A549 (cell line): ENCODE data around the gene CLDN2. TPM values are rescaled to one million over a fixed set of nuclear protein-coding genes. Genes with fewer than 3 reads are reported as not detected.
A peak's percentile ranks its signal among the peaks of the same experiment; 100 is the strongest.

Experiments
- ATAC-seq, 2 experiments: fragments of 200-7000 bp in 1 of 2; fragments of >200 bp in 1 of 2; cut with Nextera tagmentation in 1 of 2; cut with Tn5 transposase in 1 of 2; 3 replicates each; pipeline versions ENCODE4 v1.8.0 to v1.9.1; 2018 to 2020; ENCODE audit warnings: mild to moderate bottlenecking in 1 of 2, moderate library complexity in 1 of 2
- CTCF ChIA-PET: fragments of 300-600 bp; sonication (Branson Sonifier 250); formaldehyde crosslinking; extraction: SDS; loops from one replicate; lab custom pipeline; 2021; ENCODE audit warnings: antibody characterized with exemption, inconsistent platforms; lab: Yijun Ruan, JAX
- POLR2A ChIA-PET: fragments of 350-600 bp; formaldehyde crosslinking; extraction: SDS; loops from one replicate; lab custom pipeline; 2021; ENCODE audit warnings: antibody characterized with exemption, inconsistent platforms; lab: Yijun Ruan, JAX
- DNase-seq, 2 experiments: peaks; one replicate each; pipeline versions ENCODE4 v3.0.0 to v3.0.0-alpha.2; 2011 to 2016; ENCODE audit warnings: low read depth in 1 of 2, low spot score in 1 of 2
- FAIRE-seq: peaks from 2 replicates; lab custom pipeline; 2011; peaks lifted over from hg19 to GRCh38; lab: Jason Lieb, UNC
- H3K27ac ChIP-seq, 2 experiments: fragments of >200 bp; sonication (Bioruptor Twin); formaldehyde crosslinking; 3 replicates each; pipeline ENCODE4 v1.5.1; 2016 to 2017
- H3K4me1 ChIP-seq: fragments of >200 bp; sonication (Bioruptor Twin); formaldehyde crosslinking; 3 replicates; pipeline ENCODE4 v1.6.1; 2016
- H3K4me2 ChIP-seq: fragments of >200 bp; sonication (Bioruptor Twin); formaldehyde crosslinking; 3 replicates; pipeline ENCODE4 v1.6.1; 2016
- H3K4me3 ChIP-seq: fragments of >200 bp; sonication (Bioruptor Twin); formaldehyde crosslinking; 3 replicates; pipeline ENCODE4 v1.5.1; 2016
- H3K9me3 ChIP-seq: fragments of >200 bp; sonication (Bioruptor Twin); formaldehyde crosslinking; 3 replicates; pipeline ENCODE4 v1.6.1; 2016
- CBX2 ChIP-seq: fragments of 200-600 bp; sonication (generic); IDR thresholded peaks from 2 replicates; pipeline ENCODE4 v1.6.1; 2016; ENCODE audit warnings: low read depth, mild to moderate bottlenecking, borderline replicate concordance
- CBX8 ChIP-seq: fragments of 200-600 bp; sonication (generic); IDR thresholded peaks from 2 replicates; pipeline ENCODE4 v1.6.1; 2016
- CHD2 ChIP-seq: fragments of 150-350 bp; IDR thresholded peaks from 2 replicates; pipeline ENCODE4 v1.6.1; 2014; ENCODE audit warnings: low read length; ENCODE audit not compliant: partially characterized antibody
- ESRRA ChIP-seq: fragments of 150-350 bp; IDR thresholded peaks from 2 replicates; pipeline ENCODE4 v1.6.1; 2014; ENCODE audit warnings: mild to moderate bottlenecking, low read length, borderline replicate concordance
- FOSL2 ChIP-seq, 2 experiments: fragments of 450-650 bp in 1 of 2; fragments of >200 bp in 1 of 2; sonication (Bioruptor Twin) in 1 of 2; formaldehyde crosslinking; IDR thresholded peaks; 2 replicates each; pipeline versions ENCODE4 v1.5.0 to v1.6.1; 2016 to 2020; ENCODE audit warnings: mild to moderate bottlenecking in 1 of 2, moderate library complexity in 1 of 2
- FOXS1 ChIP-seq: fragments of 250-450 bp; sonication (Bioruptor Pico); IDR thresholded peaks from 2 replicates; pipeline ENCODE4 v1.5.0; 2020; ENCODE audit warnings: mild to moderate bottlenecking, moderate library complexity
- HDAC2 ChIP-seq: fragments of 200-600 bp; sonication (generic); IDR thresholded peaks from 2 replicates; pipeline ENCODE4 v1.6.1; 2016
- HEYL ChIP-seq: fragments of 250-450 bp; sonication (Bioruptor Pico); IDR thresholded peaks from 2 replicates; pipeline ENCODE4 v1.8.0; 2021; ENCODE audit warnings: mild to moderate bottlenecking, moderate library complexity
- HMGXB4 ChIP-seq: fragments of 250-450 bp; sonication (Bioruptor Pico); IDR thresholded peaks from 2 replicates; pipeline ENCODE4 v1.5.0; 2021; ENCODE audit warnings: mild to moderate bottlenecking, moderate library complexity, borderline replicate concordance
- HOXA7 ChIP-seq: fragments of 250-450 bp; sonication (Bioruptor Pico); IDR thresholded peaks from 2 replicates; pipeline ENCODE4 v1.5.0; 2020; ENCODE audit warnings: mild to moderate bottlenecking, moderate library complexity
- HOXB13 ChIP-seq: fragments of 250-450 bp; sonication (Bioruptor Pico); IDR thresholded peaks from 2 replicates; pipeline ENCODE4 v1.5.0; 2020; ENCODE audit warnings: low read depth, mild to moderate bottlenecking, moderate library complexity
- JUNB ChIP-seq: fragments of >200 bp; sonication (Bioruptor Twin); formaldehyde crosslinking; IDR thresholded peaks from 2 replicates; pipeline ENCODE4 v1.6.1; 2016
- MAZ ChIP-seq: fragments of 150-350 bp; IDR thresholded peaks from 2 replicates; pipeline ENCODE4 v1.6.1; 2014; ENCODE audit warnings: antibody characterized with exemption, low read depth, low read length, borderline replicate concordance
- NFE2L2 ChIP-seq: fragments of 150-350 bp; conservative IDR thresholded peaks from 2 replicates; pipeline ENCODE4 v1.6.1; 2014; ENCODE audit warnings: low read length
- PHF8 ChIP-seq: fragments of 200-600 bp; sonication (generic); IDR thresholded peaks from 2 replicates; pipeline ENCODE4 v1.6.1; 2016; ENCODE audit warnings: low read depth, mild to moderate bottlenecking, antibody characterized with exemption, moderate library complexity, borderline replicate concordance
- POLR2AphosphoS2 ChIP-seq: conservative IDR thresholded peaks from 2 replicates; pipeline ENCODE4 v1.6.1; 2012; ENCODE audit warnings: low read length, improper control_type of control experiment, inconsistent platforms
- RCOR1 ChIP-seq: fragments of 150-350 bp; IDR thresholded peaks from 2 replicates; pipeline ENCODE4 v1.6.1; 2014; ENCODE audit warnings: antibody characterized with exemption, low read length, low read depth
- TP53 ChIP-seq: fragments of 250-450 bp; sonication (Bioruptor Pico); IDR thresholded peaks from 2 replicates; pipeline ENCODE4 v1.5.0; 2021; ENCODE audit warnings: mild to moderate bottlenecking, moderate library complexity
- ZFP36 ChIP-seq: fragments of 450-650 bp; IDR thresholded peaks from 2 replicates; pipeline ENCODE4 v1.6.1; 2014; ENCODE audit warnings: borderline replicate concordance; ENCODE audit not compliant: partially characterized antibody
- ZSCAN20 ChIP-seq: fragments of 250-450 bp; sonication (Bioruptor Pico); IDR thresholded peaks from 2 replicates; pipeline ENCODE4 v1.8.0; 2022; ENCODE audit warnings: mild to moderate bottlenecking, moderate library complexity
- WGBS: methylation state at CpG from one replicate; pipeline ENCODE4 v1.1.6; 2017; ENCODE audit errors: missing lambda C conversion rate; 5-methylcytosine and 5-hydroxymethylcytosine counted together
- polyA plus RNA-seq, 4 experiments: library from polyadenylated mRNA; depleted of rRNA in 3 of 4; stranded (reverse); fragments of >200 nt; fragmentation: RNase III in 1 of 4; extraction: RNeasy Plus Mini Kit Qiagen cat#74134 plus additional on column Dnase treatment in 1 of 4; gene quantifications; 2 replicates in 3 of 4; 3 replicates in 1 of 4; pipeline ENCODE4 v1.2.3, GENCODE V29; 2011 to 2017
- TF ChIP-seq, protein P1 (sequence below): IDR thresholded peaks from 2 replicates; pipeline ENCODE4 v1.6.1; 2012
- TF ChIP-seq, protein P2 (sequence below): IDR thresholded peaks from 2 replicates; pipeline ENCODE4 v1.6.1; 2012

CLDN2 gene
- polyA plus RNA-seq, 2 of the 4 experiments (the other 2 are of a cell fraction): 28.1 to 28.6 TPM

- TF ChIP-seq HOXA7 (CRISPR knock-in tag): no peak
- no peak for TF ChIP-seq CHD2
- TF ChIP-seq CBX2: no peak
- no peak for TF ChIP-seq MAZ
- TF ChIP-seq, protein P1, sequence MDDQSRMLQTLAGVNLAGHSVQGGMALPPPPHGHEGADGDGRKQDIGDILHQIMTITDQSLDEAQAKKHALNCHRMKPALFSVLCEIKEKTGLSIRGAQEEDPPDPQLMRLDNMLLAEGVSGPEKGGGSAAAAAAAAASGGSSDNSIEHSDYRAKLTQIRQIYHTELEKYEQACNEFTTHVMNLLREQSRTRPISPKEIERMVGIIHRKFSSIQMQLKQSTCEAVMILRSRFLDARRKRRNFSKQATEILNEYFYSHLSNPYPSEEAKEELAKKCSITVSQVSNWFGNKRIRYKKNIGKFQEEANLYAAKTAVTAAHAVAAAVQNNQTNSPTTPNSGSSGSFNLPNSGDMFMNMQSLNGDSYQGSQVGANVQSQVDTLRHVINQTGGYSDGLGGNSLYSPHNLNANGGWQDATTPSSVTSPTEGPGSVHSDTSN: no peak
- TF ChIP-seq ZSCAN20 (CRISPR knock-in tag): no peak
- no peak for TF ChIP-seq FOXS1
- TF ChIP-seq HOXB13 (CRISPR knock-in tag): no peak
- TF ChIP-seq ESRRA: no peak
- TF ChIP-seq HDAC2: no peak
- TF ChIP-seq TP53 (CRISPR knock-in tag): no peak
- no peak for TF ChIP-seq JUNB
- TF ChIP-seq PHF8: no peak
- TF ChIP-seq, protein P2, sequence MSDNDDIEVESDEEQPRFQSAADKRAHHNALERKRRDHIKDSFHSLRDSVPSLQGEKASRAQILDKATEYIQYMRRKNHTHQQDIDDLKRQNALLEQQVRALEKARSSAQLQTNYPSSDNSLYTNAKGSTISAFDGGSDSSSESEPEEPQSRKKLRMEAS: no peak
- no peak for TF ChIP-seq RCOR1
- TF ChIP-seq CBX8: no peak
- TF ChIP-seq HMGXB4 (CRISPR knock-in tag): no peak
- no peak for TF ChIP-seq HEYL (CRISPR knock-in tag)
- TF ChIP-seq ZFP36: no peak
- no peak for TF ChIP-seq NFE2L2
- WGBS: 86% methylated on average over 5 of the region's 5 CpGs
- ChIA-PET POLR2A (no interaction called here), CTCF (interaction anchor here (0.9 to 4.8 kb wide), 2 partner anchors 12 to 15 kb away, joined by 3 to 26 read pairs; partner anchors contain the start of gene CLDN2)
- Histone ChIP-seq H3K4me3 (no peak overlapping the region), H3K4me1 (peaks cover 4% of the 10 kb centered on the region; the same call in 1 of the 3 replicates), H3K27ac (peak overlapping the region; percentile 50 to 75; a peak in 5 of 6 replicates), H3K9me3 (no peaks in the 10 kb centered on the region), H3K4me2 (no peak overlapping the region)
- ATAC-seq (no peak), FAIRE-seq (no peak), DNase-seq (no peak)
Observed at GRCh38 chrX:106905064-106905708, 15.0 kb upstream of the CLDN2 start.

GRCh38 chrX:106906361-106906760, 13.8 kb upstream of the CLDN2 start:
- Histone ChIP-seq H3K4me3 (no peak overlapping the region), H3K27ac (peak overlapping the region in 1 of 2 experiments; percentile 75; a peak in 3 of 6 replicates), H3K9me3 (no peaks in the 10 kb centered on the region), H3K4me1 (0 out of 3 replicates have a peak, but pooled peaks cover 3% of the 10 kb centered on the region), H3K4me2 (no peak overlapping the region)
- CTCF ChIA-PET: interaction anchor here (0.5 to 4.8 kb wide), 4 partner anchors 13 to 813 kb away, joined by 3 to 26 read pairs (median 4); partner anchors contain the start of gene CLDN2
- TF ChIP-seq POLR2AphosphoS2: no peak
- 75% methylated on average over 6 of the region's 6 CpGs for WGBS
- no peak for DNase-seq
- no peak for ATAC-seq
- POLR2A ChIA-PET: no interaction called here
- no peak for FAIRE-seq

GRCh38 chrX:106912864-106913263, 7.3 kb upstream of the CLDN2 start:
- CTCF ChIA-PET: interaction anchor here (0.6 to 6.6 kb wide), 6 partner anchors 9 to 698 kb away, joined by 3 to 58 read pairs (median 4); no protein-coding TSS in a partner anchor

More at GRCh38 chrX:106912864-106913263, 7.3 kb upstream of the CLDN2 start:
- TF ChIP-seq FOSL2 (IDR thresholded peaks at IDR 0.05) (no peak), FOSL2 (CRISPR knock-in tag; IDR thresholded peaks at IDR 0.05) (peak; percentile 27; the same call in 1 of the 2 replicates), HOXB13 (CRISPR knock-in tag) (no peak)
- TF ChIP-seq, all 56 proteins: peak for 1
- POLR2A ChIA-PET: no interaction called here
- ATAC-seq (no peak), FAIRE-seq (peak; percentile 68), DNase-seq (no peak)
- Histone ChIP-seq H3K27ac (peak overlapping the region; percentile 60 to 86), H3K4me1 (peaks cover 39% of the 10 kb centered on the region), H3K4me2 (peak overlapping the region; percentile 14; the same call in 1 of the 3 replicates), H3K4me3 (no peak overlapping the region), H3K9me3 (no peaks in the 10 kb centered on the region)
- WGBS: 45% methylated on average over 2 of the region's 2 CpGs
